SK-N-DZ (cell line): ENCODE data around the gene SCG5.

Experiments used
- DNase-seq: peaks from one replicate; pipeline ENCODE4 v3.0.0-alpha.2; 2015; ENCODE audit warnings: low spot score

SCG5 gene

DNA sequence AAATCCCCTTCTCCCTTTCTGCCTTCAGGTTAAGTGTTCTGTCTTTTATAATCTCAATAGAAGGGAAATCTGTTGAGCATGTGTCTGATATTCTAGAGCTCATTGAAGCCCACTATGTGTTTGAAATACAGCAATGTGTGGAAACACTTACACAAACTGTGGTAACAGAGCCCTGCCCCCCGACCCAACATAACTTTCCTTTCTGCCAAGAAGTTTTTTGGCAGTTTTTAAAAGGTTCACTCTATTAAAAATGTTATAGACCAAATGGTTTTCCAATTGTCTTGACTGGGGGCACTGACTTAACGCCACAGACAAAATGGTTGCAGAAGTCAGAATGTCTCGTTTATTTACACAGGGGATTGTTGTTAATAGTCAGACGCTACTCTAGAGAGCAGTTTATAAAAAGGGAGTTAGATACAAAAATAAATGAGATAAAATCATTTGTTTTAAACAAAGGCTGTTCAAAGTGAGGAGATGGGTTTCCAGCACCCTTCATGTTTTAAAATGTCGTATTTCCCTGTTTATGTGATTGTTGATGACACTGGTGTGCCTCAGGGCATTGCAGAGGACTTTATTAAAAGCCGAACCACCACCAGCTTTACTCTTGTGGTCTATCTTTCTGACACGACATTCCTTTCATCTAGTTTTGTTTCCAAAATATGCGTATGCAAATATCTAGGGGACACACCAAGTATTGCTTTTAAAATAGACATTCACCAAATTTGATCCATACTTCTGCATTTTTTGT, 49.6 kb downstream of the SCG5 start:
- no peak for DNase-seq

DNA sequence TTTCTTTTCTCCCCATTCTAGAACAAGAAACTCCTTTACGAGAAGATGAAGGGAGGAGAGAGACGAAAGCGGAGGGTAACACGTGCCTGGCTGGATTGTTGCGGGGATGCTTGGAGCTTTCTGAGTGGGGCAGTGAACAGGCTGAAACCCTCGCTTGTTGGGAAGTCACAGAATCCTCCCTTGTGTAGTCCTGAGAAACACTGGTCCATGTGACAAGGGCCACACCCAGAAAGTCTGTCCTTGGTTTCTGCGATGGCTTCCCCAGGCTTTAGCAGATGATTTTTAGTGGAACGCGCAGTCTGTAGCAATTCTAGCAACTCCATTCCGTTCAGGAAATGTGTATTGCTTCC, 50.2 kb downstream of the SCG5 start:
- DNase-seq, result no peak

DNA sequence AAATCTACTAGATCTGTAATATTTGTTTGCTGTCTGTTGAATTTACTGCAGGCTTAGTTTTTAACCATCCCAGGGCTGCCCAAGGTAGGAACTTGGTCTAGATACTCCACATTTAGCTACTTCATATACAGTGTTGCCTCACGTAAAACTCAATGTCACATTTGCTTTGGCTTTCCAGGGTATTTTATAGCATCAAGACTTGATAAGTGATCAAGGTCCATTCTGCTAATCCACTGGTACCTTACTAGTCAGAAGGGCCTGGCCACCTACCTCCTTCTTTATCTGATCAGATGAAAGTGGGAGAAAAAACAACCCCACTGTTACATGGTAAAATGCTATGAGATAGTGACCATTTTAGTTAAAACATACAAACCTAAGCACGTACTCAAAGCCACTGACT, 50.8 kb downstream of the SCG5 start:
- DNase-seq, result no peak

DNA sequence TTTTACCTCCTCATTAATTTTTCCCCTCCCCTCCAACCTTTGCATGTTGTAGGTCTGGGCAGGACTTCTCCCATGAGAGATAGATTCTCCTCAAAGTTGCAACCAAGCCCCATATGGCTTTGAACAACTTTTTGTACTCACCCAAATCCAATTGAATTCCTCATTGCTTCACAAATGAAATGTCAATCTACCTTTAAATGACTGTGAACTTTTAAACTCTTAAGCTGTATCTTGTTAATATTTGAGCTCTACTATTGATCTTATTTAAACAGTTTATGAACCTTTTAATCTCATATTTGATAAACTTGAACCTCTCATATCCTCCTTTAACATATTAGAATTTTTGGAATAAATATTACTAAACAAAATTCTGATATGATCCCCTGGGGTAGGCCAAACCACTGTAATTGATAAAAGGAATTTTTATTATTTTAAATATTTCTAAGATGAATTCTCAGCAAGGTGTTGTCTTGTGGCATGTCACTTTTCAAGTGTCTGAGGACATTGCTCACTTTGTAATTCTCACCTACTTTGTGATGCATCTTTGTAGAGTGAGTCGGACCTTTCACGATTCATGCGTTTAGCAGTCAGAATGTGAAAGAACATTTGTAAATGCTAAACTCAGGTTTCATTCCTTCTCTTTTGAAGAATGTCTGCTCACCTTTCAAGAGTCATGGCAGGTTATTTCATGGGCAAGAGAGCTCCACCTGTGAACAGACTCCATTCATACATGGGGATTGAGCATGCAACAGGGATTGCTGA, 52.9 kb downstream of the SCG5 start:
- DNase-seq, result no peak

DNA sequence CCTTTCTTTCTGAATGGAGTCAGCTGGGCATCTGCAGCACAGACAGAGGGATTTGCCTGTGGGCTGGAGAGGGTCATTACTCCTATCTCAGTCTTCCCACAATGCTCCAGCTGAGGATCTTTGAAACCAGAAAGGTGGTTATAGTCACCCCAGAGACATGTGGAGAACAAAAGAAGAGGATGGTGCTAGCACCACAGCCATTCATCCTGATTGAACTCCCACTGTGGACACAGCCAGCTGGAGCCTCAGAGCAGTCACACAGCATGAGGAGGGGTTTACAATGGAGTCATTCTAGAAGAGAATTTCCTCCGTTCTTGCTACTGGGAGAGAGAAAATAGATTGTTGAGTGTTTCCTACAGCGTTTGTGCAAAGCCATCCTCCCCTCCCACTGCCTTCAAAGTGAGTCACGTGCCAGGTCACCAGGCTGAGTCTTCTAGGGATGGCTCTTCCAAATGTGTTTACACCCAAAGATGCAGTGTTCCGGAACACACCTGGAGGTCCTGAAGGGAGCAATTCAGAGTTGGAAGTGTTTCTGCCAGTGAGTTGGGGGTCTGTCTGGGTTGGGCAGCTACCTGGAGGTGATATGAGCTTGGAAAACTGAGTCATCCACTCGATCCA, 57.4 kb downstream of the SCG5 start:
- DNase-seq, result no peak

DNA sequence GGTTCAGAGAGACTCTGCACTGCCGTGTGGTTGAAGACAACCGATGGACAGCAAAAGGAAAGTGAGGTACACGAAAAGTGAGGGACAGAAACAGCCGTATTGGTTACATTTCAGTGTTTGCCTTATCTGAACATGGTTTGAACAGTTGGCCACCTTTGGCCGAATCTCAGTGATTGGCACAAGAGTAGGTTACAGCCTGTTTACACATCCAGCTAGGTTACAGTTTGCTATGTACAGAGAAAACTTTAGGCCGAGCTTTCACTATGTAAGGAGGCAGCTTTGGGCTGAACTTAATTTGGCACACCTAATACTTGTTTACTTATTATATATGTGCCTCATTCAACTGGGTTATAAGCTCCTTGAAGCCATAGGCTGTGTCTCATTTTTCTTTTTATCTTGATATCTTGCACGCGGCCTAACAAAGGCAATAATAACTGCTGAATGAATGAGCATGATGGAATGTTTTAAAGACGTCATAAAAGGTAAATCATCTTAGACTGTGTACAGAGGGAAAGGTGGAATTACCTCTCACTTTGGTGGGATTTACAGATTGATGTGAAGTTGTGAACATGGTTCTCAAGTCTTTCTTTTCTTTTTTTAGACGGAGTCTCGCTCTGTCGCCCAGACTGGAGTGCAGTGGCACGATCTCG, 59.1 kb downstream of the SCG5 start:
- no peak for DNase-seq

DNA sequence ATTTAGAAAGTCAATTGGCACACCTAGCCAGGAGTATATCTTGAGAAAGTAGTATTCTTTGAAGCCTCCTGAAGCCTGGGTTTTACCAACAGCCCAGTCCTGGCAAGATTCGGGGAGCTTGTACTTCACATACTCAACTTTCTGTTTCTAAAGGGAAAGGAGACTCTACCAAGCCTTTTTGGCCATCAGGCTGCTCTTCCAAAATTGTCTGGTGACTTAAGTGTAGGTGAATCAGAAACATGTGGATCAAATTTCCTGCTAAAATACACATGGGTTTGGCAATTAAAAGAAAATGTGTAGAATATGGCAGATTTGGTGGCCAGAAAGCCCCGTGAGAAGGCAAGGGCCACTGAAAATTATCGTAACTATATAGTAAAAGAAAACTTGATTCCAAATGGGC, 60.4 kb downstream of the SCG5 start:
- DNase-seq, result no peak

DNA sequence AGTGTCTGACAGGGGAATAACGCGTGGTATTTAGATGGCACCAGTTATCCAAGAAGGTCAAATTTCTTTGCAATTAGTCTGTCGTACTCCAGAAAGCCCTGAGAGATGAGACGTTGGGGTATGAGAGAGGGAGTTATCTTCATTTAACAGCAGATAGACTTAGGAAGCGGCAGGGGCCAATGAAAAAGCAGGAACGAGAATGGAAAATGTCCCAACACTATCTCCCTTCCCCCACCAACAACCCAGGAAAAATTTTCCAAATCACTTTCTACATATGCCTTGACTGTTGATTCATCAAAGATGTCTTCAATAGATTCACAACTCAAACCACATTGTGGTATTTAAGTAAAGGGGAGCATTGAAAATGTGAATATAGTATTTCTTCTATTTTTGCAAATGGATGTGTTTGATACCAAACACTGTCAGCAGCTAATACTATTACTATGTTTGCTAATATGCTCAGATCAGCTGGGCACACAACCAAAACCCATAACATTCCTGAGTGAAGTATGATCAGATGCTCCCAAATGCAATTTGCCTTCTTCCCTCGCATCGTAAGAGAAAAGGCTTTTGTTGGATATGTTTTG, 63.0 kb downstream of the SCG5 start:
- no peak for DNase-seq

DNA sequence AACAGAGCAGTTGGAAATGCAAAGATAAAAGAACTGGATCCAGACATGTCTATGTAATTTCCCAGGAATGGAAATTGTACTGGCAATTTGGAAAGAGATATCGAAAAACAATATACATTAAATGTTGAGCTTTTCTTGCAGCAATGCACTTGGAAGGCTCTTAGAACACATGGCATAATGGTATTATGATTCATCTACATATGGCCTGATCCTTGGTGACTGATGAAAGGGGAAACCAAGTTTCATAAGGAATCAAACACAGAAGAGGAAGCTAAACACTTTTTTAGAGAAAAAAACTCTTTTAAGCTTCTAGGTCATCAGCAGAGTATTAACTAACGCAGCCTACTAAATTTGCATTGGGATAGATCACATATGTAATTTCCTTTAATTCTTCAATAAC, 63.9 kb downstream of the SCG5 start:
- DNase-seq, result no peak

DNA sequence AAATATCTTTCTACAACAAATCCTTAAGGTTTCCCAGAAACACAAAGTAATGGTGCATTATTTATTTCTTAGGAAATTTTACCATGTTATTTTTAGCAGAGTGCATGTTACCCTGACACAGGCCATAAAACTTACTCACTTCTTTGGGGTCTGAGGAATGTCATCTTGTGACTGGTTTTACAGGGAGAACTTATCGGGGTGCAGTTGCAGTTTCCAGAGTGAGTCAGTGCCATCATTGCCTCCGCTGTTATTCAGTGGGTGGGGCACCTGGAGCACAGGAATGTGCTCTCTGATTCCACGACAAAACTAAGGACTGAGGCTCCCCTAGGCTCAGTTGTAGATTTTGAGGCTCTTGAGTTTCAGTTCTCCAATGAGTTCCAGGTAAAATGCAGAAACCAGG, 65.2 kb downstream of the SCG5 start:
- no peak for DNase-seq

DNA sequence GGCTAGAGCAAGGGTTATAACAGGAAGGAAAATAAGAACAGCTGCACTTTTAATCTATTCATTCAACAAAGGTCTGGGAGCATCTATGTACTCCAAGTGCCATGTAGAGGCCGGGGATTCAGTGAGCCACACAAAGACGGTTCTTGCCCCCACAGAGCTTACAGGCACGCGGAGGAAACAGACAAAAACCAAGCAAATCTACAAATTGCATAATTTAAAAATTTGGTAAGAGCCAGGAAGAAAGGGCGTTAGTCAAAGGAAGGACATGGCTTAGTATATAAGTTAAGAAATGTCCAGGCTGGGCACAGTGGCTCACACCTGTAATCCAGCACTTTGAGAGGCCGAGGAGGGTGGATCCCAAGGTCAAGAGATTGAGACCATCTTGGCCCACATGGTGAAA, 65.9 kb downstream of the SCG5 start:
- no peak for DNase-seq

DNA sequence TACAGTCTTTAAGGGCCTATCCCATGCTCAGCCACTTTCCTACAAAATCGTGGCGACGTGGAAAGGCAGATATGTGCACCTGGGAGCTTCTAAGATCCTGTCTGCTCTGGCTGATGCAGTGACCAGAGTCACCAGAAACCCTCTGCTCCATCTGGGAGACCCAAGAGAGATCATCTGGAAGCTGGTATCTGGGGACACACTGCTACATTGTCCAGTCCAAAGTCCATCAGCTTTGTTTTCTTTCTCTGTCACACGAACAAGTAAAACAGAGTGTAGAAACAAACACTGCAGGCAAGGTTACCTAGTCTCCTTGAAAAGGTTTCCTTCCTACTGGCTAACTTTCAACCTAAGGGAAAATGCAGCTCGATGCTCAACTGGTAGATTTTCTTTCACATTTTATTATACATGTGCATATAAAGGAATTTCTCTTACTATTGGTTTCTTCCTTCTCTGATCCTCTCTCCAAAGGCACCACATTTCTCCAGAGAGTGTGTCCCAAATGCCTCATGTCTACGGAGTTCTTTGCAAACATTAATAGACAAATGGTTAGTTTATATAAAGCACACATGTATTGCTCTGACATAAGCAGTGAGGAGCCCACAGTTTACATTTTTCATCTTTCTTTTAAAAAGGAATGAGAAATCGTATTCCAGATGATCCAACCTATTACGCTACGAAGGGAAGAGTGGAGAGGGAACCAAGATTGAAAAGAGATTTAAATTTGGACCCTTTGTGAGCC, 68.0 kb downstream of the SCG5 start:
- DNase-seq, result no peak

DNA sequence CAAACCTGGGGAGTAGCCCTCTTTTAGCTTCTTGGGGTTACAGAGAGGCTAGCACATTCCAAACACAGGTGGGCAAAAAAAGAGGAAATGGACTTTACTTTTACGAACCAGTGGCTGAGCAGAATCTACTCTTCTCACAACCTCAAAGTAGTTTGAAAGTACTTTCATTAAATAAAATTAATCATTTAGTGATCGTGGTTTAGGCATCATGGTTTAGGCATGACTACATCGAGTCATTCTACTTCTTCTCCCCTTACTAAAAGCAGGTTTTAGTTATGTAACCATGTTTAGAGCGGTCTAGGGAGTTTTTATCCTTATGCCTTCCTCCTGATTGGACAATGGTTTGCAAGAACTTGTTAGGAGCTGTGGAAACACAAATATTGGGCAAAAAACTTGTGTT, 73.8 kb downstream of the SCG5 start:
- no peak for DNase-seq

DNA sequence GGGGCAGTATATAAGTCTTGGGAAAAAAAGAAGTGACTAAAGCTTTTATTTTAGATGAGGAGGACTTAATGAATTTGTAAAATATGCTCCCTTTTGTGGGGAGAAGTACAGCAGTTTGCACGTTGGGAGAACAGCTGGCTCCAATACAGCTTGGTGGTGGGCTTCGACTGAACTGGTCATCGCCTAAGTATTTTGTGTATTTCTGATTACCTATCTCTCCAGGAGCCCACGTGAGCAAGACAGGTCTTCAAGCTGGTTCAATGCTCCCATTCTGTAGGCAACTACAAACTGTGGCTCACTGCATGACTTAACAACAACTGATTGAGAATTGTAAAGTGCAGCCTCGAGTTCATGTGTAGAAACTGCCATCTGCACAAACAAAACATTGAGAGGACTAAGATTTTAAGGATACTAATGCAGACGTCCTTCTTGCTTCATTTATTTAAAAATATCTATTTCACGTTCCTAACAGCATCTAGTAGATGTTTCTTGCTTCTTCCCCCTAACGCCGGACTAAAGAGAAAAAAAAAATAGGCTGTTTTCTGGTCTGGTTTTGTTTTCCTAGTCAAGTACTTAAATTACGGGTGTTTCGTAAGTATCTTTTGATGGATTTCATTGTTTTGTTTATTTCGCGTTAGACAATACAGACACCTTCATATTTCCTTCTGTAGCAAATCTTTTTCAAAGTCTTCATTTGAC, 74.9 kb downstream of the SCG5 start:
- DNase-seq, result no peak

DNA sequence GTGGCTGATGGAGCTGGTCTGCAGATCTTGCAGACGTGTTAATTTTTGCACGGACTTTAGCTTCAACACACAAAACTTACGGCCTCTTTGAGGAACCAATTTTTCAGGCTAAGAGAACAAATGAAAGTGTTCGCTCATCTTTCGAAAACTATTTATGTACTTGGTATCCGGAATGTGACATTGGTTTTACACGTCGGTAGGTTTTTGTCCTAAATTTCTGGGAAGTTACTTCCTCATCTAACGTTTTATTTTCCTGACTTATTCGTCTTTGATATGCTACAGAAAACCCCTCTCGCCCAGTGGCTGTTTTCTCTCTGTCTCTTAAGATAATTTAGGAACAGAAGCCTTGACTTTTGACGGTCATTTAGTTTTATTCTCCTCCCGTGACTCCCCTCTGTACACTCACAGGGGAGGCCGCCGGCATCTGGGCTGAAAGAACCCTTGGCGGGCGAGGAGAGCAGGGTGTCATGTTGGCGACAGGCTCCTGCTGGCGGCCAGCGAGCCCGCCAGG, 75.5 kb downstream of the SCG5 start:
- DNase-seq, result no peak

DNA sequence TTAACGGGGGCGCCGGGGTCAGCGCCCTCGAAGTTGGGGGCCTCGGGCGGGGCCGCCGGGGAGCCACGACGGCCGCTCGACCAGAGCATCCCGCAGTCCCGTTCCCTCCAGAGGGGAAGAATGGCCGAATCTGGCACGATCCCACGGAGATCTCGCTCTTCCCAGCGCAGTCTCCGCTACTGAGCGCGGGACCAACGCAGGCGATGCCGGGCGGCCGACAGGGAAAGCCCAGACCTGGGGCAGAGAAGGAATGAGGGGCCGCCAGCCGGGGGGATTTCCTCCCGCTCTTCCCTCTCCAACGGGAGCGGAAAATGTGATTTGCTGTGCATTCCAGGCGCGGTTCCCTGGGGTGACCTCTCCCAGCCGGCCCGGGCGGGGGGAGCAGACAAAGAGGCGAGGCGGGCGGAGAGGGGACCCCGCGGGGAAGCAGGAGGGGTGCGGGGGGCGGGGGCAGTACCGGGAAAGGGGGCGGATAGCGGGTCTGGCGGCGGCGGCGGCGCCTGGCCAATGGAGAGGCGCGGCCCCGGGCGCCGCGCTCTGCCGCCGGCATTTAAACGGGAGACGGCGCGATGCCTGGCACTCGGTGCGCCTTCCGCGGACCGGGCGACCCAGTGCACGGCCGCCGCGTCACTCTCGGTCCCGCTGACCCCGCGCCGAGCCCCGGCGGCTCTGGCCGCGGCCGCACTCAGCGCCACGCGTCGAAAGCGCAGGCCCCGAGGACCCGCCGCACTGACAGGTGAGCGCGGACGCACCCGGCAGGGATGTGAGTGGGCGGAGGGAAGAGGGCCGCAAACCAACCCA, 76.1 kb downstream of the SCG5 start, which contains the start of gene GREM1:
TSS of gene GREM1 (plus strand) at position 579 of the 801 bp plus-strand sequence. CDS start 12,687 bp downstream, outside the sequence.
- no peak for DNase-seq

DNA sequence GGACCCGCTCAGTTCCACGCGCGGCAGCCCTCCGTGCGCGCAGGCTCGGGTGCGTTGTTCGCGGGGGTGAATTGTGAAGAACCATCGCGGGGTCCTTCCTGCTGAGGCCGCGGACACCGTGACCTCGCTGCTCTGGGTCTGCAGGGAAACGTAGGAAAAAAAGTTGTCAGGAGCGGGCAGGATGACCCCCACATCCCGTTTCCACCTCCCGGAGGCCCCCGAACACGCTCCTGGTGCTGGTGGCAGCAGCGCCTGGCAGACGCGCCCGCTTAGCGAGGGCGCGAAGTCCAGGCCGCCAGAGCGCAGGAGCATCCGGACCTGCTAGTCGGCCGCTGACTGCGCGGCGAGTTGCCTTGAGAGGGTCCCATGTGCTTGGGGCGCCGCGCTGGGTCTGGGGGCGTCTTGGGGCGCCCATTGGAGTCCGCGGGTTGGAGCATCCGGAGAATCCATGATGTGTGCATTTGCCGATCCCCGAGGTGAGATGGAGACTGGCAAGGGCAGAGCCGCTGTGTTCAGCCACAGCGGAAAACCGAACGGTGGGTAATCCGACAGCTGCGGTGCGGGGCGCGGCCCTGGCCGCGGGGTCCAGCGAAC, 76.8 kb downstream of the SCG5 start:
- DNase-seq, result no peak

DNA sequence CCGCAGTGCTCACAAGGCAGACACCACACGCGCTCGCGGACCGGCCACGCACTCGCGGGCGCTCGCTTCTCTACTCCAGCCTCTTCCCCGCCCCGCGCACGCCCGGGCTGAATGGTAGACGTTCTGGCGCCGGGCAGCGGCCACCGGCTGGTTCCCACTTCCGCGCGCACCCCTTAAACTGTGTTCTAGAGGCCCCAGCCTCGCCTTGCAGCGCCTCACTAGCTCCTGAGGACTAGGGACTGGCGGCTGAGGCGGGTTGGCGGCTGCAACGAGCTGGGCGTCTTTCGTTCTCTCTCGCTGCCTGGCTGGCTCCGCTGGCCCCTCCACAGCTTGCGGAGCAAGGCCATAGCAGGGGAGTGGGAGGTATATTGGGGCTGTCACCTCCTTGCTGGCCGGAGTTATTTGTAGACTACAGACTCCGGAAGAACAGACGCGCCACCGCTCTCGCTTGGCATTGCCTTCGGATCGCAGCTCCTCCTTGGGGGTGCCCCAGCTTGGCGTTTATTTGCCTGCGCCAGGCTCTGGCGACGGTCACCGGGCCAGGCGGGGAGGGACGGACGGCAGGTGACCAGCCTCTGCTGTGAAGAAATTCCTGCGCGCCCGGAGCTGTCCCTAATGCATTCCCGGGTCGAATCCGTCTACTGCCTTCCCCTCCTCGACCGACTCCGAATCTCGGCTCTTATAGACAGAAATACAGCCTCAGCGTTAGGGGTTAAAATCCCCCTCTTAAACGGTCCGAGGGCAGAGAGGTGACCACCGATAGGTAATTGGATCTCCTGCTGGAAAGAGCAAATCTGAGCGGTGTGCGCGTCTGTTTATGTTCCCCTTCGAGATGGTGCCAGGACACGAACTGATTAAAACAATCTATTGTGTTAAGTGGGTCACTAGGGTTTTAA, 77.6 kb downstream of the SCG5 start:
- DNase-seq, result no peak
